ENCODE results near the gene TTC12.

The TTC12 gene

DNA sequence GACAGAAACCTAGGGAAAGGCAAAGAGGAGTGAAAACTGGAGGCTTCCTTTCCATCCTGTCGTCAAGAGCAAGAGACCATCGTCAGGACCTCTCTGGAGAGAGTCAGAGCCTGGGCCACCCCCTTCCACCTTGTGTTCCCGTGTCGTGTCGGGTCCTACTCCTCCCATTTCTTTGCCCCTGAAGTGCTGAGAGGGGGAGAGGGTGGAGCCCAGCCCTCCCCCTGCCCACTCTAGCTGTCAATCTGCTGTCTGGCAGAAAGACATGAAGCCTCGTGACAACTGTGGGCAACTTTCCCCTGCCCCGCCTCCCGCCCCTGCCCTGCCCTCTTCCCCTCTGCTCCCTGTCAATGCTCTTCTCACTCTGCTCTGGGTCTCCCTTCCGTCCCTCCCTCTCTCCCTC lies 93.8 kb downstream of the TTC12 start:
- no peak for DNase-seq

DNA sequence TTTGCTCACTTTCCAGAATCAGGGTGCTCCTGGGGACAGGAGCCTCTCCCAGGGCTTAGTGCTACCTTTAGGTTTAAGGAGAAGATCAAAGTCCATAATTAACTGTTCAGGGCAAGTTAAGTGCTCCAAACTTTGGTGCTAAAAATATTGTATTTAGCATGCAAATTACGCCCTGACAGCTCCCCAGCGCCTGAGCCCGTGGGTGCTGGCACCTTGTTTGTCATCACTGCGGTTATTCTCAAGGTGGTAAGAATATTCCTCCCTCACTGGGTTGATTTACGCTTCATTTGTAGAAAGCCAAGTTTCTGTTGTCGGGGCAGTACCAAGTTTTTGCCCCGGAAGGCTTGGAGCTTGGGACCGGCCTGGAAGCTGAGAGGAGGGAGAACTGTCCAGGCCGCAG lies 94.5 kb downstream of the TTC12 start:
- no peak for DNase-seq

DNA sequence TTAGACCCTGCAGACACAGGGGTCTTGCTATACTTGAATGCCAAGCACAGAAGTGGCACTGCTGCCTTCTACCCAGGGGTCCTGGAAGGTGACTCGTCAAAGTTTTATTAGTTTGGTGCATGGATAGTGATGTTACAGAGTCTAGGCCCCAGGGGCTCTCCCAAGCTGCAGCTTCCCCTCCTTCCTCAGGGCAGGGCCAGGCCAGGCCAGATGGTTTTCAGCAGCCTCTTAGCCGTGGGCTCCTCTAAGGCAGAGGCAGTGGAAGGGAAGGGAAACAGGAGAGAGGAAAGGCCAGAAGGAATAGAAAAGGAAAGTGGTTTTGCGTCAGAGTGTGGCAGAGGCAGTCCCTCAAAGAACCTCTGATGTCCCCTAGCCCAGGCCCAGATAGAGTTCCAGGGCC lies 95.1 kb downstream of the TTC12 start:
- no peak for DNase-seq

DNA sequence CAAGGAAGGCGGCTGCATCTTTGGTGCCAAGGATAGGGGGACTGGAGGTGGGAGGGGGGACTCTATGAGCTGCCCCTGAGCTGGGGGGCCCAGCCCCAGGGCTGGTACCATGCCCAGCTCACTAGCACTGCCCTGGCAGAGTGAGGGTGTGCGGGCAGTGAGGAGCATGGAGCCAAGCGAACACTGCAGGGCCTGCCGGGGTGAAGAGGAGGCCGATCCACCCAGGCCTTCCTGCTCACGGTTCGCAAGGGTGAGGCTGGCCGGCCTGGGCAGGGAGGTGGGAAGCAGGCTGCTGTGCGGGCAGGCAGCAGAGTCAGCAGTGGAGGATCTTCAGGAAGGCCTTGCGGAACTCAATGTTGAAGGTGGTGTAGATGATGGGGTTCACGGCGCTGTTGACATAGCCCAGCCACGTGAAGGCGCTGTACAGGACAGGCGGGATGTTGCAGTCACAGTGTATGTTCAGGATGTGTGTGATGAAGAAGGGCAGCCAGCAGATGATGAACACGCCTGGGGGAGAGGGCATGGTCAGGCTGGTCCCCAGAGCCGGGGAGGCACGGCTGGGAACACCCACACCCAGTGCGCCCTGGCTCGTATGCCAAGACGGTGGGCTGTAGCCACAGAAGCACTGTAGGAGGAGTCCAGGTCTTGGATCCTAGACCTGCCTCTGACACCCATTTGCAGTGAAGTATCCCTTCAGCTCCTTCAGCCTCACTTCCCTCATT lies 96.2 kb downstream of the TTC12 start:
- no peak for DNase-seq

DNA sequence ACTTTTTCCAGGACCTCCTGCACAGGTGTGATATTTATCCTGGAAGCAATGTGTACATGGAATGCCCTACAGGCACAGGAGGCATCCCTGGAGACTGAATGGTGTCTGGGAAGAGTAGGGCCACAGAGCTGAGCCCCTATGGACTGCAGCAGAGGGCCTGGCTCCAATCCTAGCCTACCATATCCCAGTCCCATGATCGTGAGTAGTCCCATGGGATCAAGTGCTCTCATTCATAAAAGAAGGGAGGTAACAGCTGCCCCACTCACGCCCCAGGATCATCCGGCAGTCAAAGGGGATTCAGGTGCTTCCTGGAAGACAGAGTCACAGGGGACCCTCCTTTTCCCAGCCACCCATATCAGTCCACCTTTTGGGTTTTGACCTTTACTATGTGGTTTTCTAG lies 97.2 kb downstream of the TTC12 start:
- peak; percentile 22 for DNase-seq

DNA sequence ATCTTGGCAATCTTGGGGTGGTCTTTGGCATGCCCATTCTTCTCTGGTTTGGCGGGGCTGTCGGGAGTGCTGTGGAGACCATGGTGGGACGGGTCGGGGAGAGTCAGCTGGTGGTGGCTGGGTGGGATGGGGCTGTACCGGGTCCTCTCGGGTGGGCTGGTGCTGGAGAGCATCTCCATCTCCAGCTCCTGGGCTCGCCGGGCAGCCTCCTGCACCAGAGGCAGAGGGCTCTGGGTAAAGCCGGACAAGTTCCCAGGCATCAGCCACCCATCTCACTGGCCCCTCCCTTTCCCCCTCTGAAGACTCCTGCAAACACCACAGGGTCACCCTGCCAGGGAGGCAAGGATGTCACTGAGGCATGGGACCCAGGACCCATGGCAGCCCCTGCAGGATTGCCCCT lies 98.3 kb downstream of the TTC12 start:
- DNase-seq: no peak

DNA sequence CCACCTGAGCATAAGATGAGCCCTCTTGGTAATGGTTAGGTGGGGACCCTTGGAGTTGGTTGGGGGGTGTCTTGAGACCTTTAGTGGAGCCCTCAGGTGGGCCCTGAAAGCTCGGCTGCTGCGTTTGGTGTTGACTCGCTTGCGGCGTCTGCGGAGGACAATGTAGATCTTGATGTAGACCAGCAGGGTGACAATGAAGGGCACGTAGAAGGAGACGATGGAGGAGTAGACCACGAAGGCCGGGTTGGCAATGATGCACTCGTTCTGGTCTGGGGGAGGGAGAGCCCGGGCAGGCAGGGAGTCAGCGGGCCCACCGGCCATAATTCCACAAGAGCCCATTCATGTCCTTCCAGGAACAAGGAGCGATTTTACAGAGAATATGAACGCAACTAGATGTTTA lies 101.0 kb downstream of the TTC12 start:
- no peak for DNase-seq
